Liver (tissue), 9 donors: ENCODE data around the gene CIBAR2. TPM values are rescaled to one million over a fixed set of nuclear protein-coding genes. Genes with fewer than 3 reads are reported as not detected.

Experiments used
- DNase-seq: peaks from one replicate; pipeline ENCODE4 v3.0.0-alpha.2; 2017; ENCODE audit warnings: low spot score
- H3K27ac ChIP-seq, 2 donors: one replicate each; pipeline ENCODE4 v1.7.0; 2013; ENCODE audit warnings: inconsistent platforms in 2 of 2, low read length in 2 of 2, control low read depth in 1 of 2, low read depth in 1 of 2, mild to moderate bottlenecking in 1 of 2
- H3K27me3 ChIP-seq, 4 donors: one replicate each; pipeline versions ENCODE4 v1.6.1 to v1.7.0; 2013; ENCODE audit warnings: low read length in 3 of 4, inconsistent platforms in 1 of 4, mild to moderate bottlenecking in 1 of 4, moderate library complexity in 1 of 4; ENCODE audit not compliant: control insufficient read depth in 4 of 4, insufficient read depth in 4 of 4
- H3K36me3 ChIP-seq, 4 donors: one replicate each; pipeline versions ENCODE4 v1.6.1 to v1.7.0; 2013; ENCODE audit warnings: low read length in 3 of 4, mild to moderate bottlenecking in 3 of 4, low read depth in 1 of 4, moderate library complexity in 1 of 4; ENCODE audit not compliant: control insufficient read depth in 4 of 4, insufficient read depth in 3 of 4
- H3K4me1 ChIP-seq, 4 donors: one replicate each; pipeline versions ENCODE4 v1.6.1 to v1.7.0; 2013; ENCODE audit warnings: low read length in 3 of 4, mild to moderate bottlenecking in 3 of 4, moderate library complexity in 1 of 4; ENCODE audit not compliant: control insufficient read depth in 4 of 4, insufficient read depth in 4 of 4
- H3K4me3 ChIP-seq, 3 donors: one replicate each; pipeline versions ENCODE4 v1.6.1 to v1.7.0; 2013; ENCODE audit warnings: low read length in 3 of 3, control low read depth in 1 of 3, low read depth in 1 of 3, mild to moderate bottlenecking in 1 of 3
- H3K9ac ChIP-seq, 2 donors: one replicate each; pipeline ENCODE4 v1.7.0; 2013; ENCODE audit warnings: low read length in 2 of 2, mild to moderate bottlenecking in 2 of 2, moderate library complexity in 2 of 2, control low read depth in 1 of 2, low read depth in 1 of 2
- H3K9me3 ChIP-seq, 4 donors: one replicate each; pipeline versions ENCODE4 v1.6.1 to v1.7.0; 2013; ENCODE audit warnings: low read length in 3 of 4; ENCODE audit not compliant: control insufficient read depth in 4 of 4
- HNF4A ChIP-seq, 2 donors: conservative IDR thresholded peaks; 2 replicates each; pipeline ENCODE4 v1.6.1; 2016; ENCODE audit warnings: antibody characterized with exemption in 2 of 2, mild to moderate bottlenecking in 2 of 2
- HNF4G ChIP-seq: IDR thresholded peaks from 2 replicates; pipeline ENCODE4 v1.6.1; 2016; ENCODE audit warnings: antibody characterized with exemption
- JUND ChIP-seq, 2 donors: IDR thresholded peaks; 2 replicates each; pipeline ENCODE4 v1.6.1; 2016; ENCODE audit warnings: antibody characterized with exemption in 2 of 2
- MAX ChIP-seq: IDR thresholded peaks from 2 replicates; pipeline ENCODE4 v1.6.1; 2016; ENCODE audit warnings: antibody characterized with exemption
- NR2F2 ChIP-seq: IDR thresholded peaks from 2 replicates; pipeline ENCODE4 v1.6.1; 2016; ENCODE audit warnings: antibody characterized with exemption
- RAD21 ChIP-seq, 2 donors: IDR thresholded peaks; 2 replicates each; pipeline ENCODE4 v1.6.1; 2016; ENCODE audit warnings: antibody characterized with exemption in 2 of 2, mild to moderate bottlenecking in 2 of 2
- RXRA ChIP-seq, 2 donors: IDR thresholded peaks; 2 replicates each; pipeline ENCODE4 v1.6.1; 2017 to 2018; ENCODE audit warnings: antibody characterized with exemption in 2 of 2, mild to moderate bottlenecking in 1 of 2
- SP1 ChIP-seq: IDR thresholded peaks from 2 replicates; pipeline ENCODE4 v1.6.1; 2018; ENCODE audit warnings: antibody characterized with exemption, mild to moderate bottlenecking
- WGBS: extraction: QIAGEN DNeasy Blood & Tissue Kit; methylation state at CpG from one replicate; pipeline ENCODE4 v1.1.7; 2013; 5-methylcytosine and 5-hydroxymethylcytosine counted together
- polyA plus RNA-seq, 2 donors: library from polyadenylated mRNA; stranded (reverse) in 1 of 2; unstranded in 1 of 2; fragments of 200-250 nt in 1 of 2; fragments of >200 nt in 1 of 2; fragmentation: Nextera tagmentation in 1 of 2; extraction: Ambion mirVana in 1 of 2; gene quantifications; one replicate each; pipeline versions ENCODE4 v1.2.1 to v1.2.3, GENCODE V29; 2013 to 2015
- total RNA-seq, 2 donors: library from RNA; depleted of rRNA; stranded (reverse); fragments of >200 nt; gene quantifications; one replicate each; pipeline ENCODE4 v1.2.3, GENCODE V29; 2014
- TF ChIP-seq, protein P1 (sequence below): IDR thresholded peaks from 2 replicates; pipeline ENCODE4 v1.6.1; 2016; ENCODE audit warnings: antibody characterized with exemption, mild to moderate bottlenecking
- TF ChIP-seq, protein P2 (sequence below): IDR thresholded peaks from 2 replicates; pipeline ENCODE4 v1.6.1; 2016; ENCODE audit warnings: antibody characterized with exemption
- TF ChIP-seq, protein P3 (sequence below): fragments of 150-350 bp; IDR thresholded peaks from 2 replicates; pipeline ENCODE4 v1.5.1; 2017; ENCODE audit warnings: improper control_type of control experiment, low read depth, low read length; ENCODE audit not compliant: missing input control
- donor health status: healthy.
- donor health status: healthy.
- donor health status: healthy.
- donor health status: healthy.
- donor health status: healthy.

The CIBAR2 gene
- total and polyA plus RNA-seq, 4 donors, result not detected

- TF ChIP-seq, protein P1, sequence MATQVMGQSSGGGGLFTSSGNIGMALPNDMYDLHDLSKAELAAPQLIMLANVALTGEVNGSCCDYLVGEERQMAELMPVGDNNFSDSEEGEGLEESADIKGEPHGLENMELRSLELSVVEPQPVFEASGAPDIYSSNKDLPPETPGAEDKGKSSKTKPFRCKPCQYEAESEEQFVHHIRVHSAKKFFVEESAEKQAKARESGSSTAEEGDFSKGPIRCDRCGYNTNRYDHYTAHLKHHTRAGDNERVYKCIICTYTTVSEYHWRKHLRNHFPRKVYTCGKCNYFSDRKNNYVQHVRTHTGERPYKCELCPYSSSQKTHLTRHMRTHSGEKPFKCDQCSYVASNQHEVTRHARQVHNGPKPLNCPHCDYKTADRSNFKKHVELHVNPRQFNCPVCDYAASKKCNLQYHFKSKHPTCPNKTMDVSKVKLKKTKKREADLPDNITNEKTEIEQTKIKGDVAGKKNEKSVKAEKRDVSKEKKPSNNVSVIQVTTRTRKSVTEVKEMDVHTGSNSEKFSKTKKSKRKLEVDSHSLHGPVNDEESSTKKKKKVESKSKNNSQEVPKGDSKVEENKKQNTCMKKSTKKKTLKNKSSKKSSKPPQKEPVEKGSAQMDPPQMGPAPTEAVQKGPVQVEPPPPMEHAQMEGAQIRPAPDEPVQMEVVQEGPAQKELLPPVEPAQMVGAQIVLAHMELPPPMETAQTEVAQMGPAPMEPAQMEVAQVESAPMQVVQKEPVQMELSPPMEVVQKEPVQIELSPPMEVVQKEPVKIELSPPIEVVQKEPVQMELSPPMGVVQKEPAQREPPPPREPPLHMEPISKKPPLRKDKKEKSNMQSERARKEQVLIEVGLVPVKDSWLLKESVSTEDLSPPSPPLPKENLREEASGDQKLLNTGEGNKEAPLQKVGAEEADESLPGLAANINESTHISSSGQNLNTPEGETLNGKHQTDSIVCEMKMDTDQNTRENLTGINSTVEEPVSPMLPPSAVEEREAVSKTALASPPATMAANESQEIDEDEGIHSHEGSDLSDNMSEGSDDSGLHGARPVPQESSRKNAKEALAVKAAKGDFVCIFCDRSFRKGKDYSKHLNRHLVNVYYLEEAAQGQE, result no peak
- TF ChIP-seq RAD21 (IDR thresholded peaks at IDR 0.05), result no peak
- TF ChIP-seq HNF4G, result no peak
- no peak for TF ChIP-seq JUND (IDR thresholded peaks at IDR 0.05)
- TF ChIP-seq SP1, result no peak
These were observed 33.7 kb upstream of the CIBAR2 start (continued) for GRCh38 chr16:85145734-85146531.

GRCh38 chr16:85145188-85145587, 32.9 kb upstream of the CIBAR2 start:
- WGBS, result 94% methylated on average over 10 of the region's 10 CpGs

More at GRCh38 chr16:85145188-85145587, 32.9 kb upstream of the CIBAR2 start:
- no peak for DNase-seq
- no peak overlapping the region for H3K9ac ChIP-seq
- peaks cover 6 to 18% (median 15%) of the 10 kb centered on the region in 4 donors for H3K4me1 ChIP-seq
- H3K36me3 ChIP-seq, result no peaks in the 10 kb centered on the region
- H3K9me3 ChIP-seq, result no peaks in the 10 kb centered on the region
- H3K4me3 ChIP-seq, result no peak overlapping the region
- TF ChIP-seq, protein P2, sequence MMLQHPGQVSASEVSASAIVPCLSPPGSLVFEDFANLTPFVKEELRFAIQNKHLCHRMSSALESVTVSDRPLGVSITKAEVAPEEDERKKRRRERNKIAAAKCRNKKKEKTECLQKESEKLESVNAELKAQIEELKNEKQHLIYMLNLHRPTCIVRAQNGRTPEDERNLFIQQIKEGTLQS, result no peak
- TF ChIP-seq NR2F2, result no peak
- TF ChIP-seq, protein P3, sequence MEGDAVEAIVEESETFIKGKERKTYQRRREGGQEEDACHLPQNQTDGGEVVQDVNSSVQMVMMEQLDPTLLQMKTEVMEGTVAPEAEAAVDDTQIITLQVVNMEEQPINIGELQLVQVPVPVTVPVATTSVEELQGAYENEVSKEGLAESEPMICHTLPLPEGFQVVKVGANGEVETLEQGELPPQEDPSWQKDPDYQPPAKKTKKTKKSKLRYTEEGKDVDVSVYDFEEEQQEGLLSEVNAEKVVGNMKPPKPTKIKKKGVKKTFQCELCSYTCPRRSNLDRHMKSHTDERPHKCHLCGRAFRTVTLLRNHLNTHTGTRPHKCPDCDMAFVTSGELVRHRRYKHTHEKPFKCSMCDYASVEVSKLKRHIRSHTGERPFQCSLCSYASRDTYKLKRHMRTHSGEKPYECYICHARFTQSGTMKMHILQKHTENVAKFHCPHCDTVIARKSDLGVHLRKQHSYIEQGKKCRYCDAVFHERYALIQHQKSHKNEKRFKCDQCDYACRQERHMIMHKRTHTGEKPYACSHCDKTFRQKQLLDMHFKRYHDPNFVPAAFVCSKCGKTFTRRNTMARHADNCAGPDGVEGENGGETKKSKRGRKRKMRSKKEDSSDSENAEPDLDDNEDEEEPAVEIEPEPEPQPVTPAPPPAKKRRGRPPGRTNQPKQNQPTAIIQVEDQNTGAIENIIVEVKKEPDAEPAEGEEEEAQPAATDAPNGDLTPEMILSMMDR, result no peak
- TF ChIP-seq SP1, result no peak
- no peak for TF ChIP-seq MAX
- no peak for TF ChIP-seq HNF4A (conservative IDR thresholded peaks at IDR 0.05)
- no peak for TF ChIP-seq RXRA (IDR thresholded peaks at IDR 0.05)
- TF ChIP-seq, protein P1, result no peak
- H3K27me3 ChIP-seq, result no peaks in the 10 kb centered on the region
- no peak overlapping the region for H3K27ac ChIP-seq
